Neutrophil (primary cell): ENCODE results near the gene RASGRF1.

Experiments
- H3K27ac ChIP-seq: fragments of 200-600 bp; sonication (generic); 2 replicates; pipeline ENCODE4 v1.5.1; 2016; ENCODE audit warnings: mild to moderate bottlenecking, moderate library complexity
- H3K27me3 ChIP-seq: fragments of 200-600 bp; sonication (generic); 2 replicates; pipeline ENCODE4 v1.6.0; 2016; ENCODE audit warnings: mild to moderate bottlenecking
- H3K36me3 ChIP-seq: fragments of 200-600 bp; sonication (generic); 2 replicates; pipeline ENCODE4 v1.5.1; 2017
- H3K4me1 ChIP-seq, 2 experiments: fragments of 200-600 bp in 1 of 2; sonication (generic) in 1 of 2; 1 replicate in 1 of 2; 2 replicates in 1 of 2; pipeline versions ENCODE4 v1.5.1 to v1.6.1; 2013 to 2016; ENCODE audit warnings: low read depth in 1 of 2, low read length in 1 of 2, mild to moderate bottlenecking in 1 of 2, moderate library complexity in 1 of 2; ENCODE audit not compliant: control insufficient read depth in 1 of 2, insufficient read depth in 1 of 2
- H3K4me3 ChIP-seq, 2 experiments: fragments of 200-600 bp in 1 of 2; sonication (generic) in 1 of 2; 1 replicate in 1 of 2; 2 replicates in 1 of 2; pipeline ENCODE4 v1.5.1; 2013 to 2016; ENCODE audit warnings: low read depth in 1 of 2, low read length in 1 of 2, mild to moderate bottlenecking in 1 of 2, moderate library complexity in 1 of 2
- H3K9me3 ChIP-seq: fragments of 200-600 bp; sonication (generic); 2 replicates; pipeline ENCODE4 v1.5.1; 2016
- CTCF ChIP-seq: fragments of 200-600 bp; sonication (generic); IDR thresholded peaks from 2 replicates; pipeline ENCODE4 v1.5.1; 2016; ENCODE audit warnings: antibody characterized with exemption

Gene RASGRF1

GRCh38 chr15:78925076-78925624 lies 165.4 kb downstream of the RASGRF1 start:
- TF ChIP-seq CTCF = no peak
- Histone ChIP-seq H3K27ac (no peak overlapping the region), H3K27me3 (no peaks in the 10 kb centered on the region), H3K4me3 (no peak overlapping the region), H3K36me3 (peaks cover 94% of the 10 kb centered on the region), H3K4me1 (no peaks in the 10 kb centered on the region), H3K9me3 (no peaks in the 10 kb centered on the region)

- no peaks in the 10 kb centered on the region for H3K27me3 ChIP-seq
- no peak overlapping the region for H3K27ac ChIP-seq
- no peak for TF ChIP-seq CTCF
- no peaks in the 10 kb centered on the region for H3K4me1 ChIP-seq
- no peaks in the 10 kb centered on the region for H3K9me3 ChIP-seq
- peaks cover 93% of the 10 kb centered on the region for H3K36me3 ChIP-seq
- H3K4me3 ChIP-seq = no peak overlapping the region
Observed at GRCh38 chr15:78923480-78924360, 166.9 kb downstream of the RASGRF1 start.

- TF ChIP-seq CTCF = no peak
- Histone ChIP-seq H3K4me3 (no peak overlapping the region), H3K27me3 (no peaks in the 10 kb centered on the region), H3K36me3 (peaks cover 94% of the 10 kb centered on the region), H3K4me1 (no peaks in the 10 kb centered on the region), H3K9me3 (no peaks in the 10 kb centered on the region), H3K27ac (no peak overlapping the region)
Observed at GRCh38 chr15:78923015-78923414, 167.6 kb downstream of the RASGRF1 start.

- TF ChIP-seq CTCF = no peak
Observed at GRCh38 chr15:78922527-78922926, 168.1 kb downstream of the RASGRF1 start.

GRCh38 chr15:78921940-78922339 lies 168.6 kb downstream of the RASGRF1 start:
- Histone ChIP-seq H3K4me3 (no peak overlapping the region), H3K36me3 (peaks cover 86% of the 10 kb centered on the region), H3K9me3 (no peaks in the 10 kb centered on the region), H3K27me3 (no peaks in the 10 kb centered on the region), H3K27ac (no peak overlapping the region), H3K4me1 (no peaks in the 10 kb centered on the region)
- TF ChIP-seq CTCF = no peak

More at GRCh38 chr15:78922527-78922926, 168.1 kb downstream of the RASGRF1 start:
- H3K4me1 ChIP-seq = no peaks in the 10 kb centered on the region
- no peaks in the 10 kb centered on the region for H3K9me3 ChIP-seq
- no peak overlapping the region for H3K4me3 ChIP-seq
- H3K36me3 ChIP-seq = peaks cover 92% of the 10 kb centered on the region
- H3K27me3 ChIP-seq = no peaks in the 10 kb centered on the region
- H3K27ac ChIP-seq = no peak overlapping the region
